AG10803 (cell line): ENCODE results near the gene STK38L.
A peak's percentile ranks its signal among the peaks of the same experiment; 100 is the strongest.

Source experiments
- DNase-seq: peaks from one replicate; pipeline ENCODE4 v3.0.0; 2010; ENCODE audit warnings: low read depth
- H3K4me3 ChIP-seq: 2 replicates; pipeline ENCODE4 v1.5.1; 2011; ENCODE audit warnings: mild to moderate bottlenecking, low read length, control low read depth
- TF ChIP-seq, protein P1 (sequence below): conservative IDR thresholded peaks from 2 replicates; pipeline ENCODE4 v1.5.1; 2011; ENCODE audit warnings: mild to moderate bottlenecking, low read length, control low read depth, inconsistent platforms

The STK38L gene

GRCh38 chr12:27207615-27208413 is 36.3 kb upstream of the STK38L start:
- TF ChIP-seq, protein P1, sequence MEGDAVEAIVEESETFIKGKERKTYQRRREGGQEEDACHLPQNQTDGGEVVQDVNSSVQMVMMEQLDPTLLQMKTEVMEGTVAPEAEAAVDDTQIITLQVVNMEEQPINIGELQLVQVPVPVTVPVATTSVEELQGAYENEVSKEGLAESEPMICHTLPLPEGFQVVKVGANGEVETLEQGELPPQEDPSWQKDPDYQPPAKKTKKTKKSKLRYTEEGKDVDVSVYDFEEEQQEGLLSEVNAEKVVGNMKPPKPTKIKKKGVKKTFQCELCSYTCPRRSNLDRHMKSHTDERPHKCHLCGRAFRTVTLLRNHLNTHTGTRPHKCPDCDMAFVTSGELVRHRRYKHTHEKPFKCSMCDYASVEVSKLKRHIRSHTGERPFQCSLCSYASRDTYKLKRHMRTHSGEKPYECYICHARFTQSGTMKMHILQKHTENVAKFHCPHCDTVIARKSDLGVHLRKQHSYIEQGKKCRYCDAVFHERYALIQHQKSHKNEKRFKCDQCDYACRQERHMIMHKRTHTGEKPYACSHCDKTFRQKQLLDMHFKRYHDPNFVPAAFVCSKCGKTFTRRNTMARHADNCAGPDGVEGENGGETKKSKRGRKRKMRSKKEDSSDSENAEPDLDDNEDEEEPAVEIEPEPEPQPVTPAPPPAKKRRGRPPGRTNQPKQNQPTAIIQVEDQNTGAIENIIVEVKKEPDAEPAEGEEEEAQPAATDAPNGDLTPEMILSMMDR = no peak
- no peak overlapping the region for H3K4me3 ChIP-seq
- DNase-seq = peak; percentile 41

DNA sequence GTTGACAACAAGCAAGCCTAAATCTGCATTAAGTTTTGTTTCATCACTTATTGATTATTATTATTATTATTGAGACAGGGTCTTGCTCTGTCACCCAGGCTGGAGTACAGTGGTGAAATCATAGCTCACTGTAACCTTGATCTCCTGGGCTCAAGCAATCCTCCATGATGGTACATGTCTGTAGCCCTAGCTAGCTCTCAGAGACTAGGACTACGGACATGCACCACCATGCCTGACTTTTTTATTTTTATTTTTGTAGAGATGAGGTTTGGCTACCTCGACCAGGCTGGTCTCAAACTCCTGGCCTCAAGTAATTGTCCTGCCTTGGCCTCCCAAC is 35.7 kb upstream of the STK38L start:
- H3K4me3 ChIP-seq = no peak overlapping the region
- DNase-seq = no peak
- TF ChIP-seq, protein P1 = no peak

- H3K4me3 ChIP-seq = no peak overlapping the region
- TF ChIP-seq, protein P1 = no peak
- no peak for DNase-seq
Measured at GRCh38 chr12:27209257-27209910, 34.7 kb upstream of the STK38L start.

DNA sequence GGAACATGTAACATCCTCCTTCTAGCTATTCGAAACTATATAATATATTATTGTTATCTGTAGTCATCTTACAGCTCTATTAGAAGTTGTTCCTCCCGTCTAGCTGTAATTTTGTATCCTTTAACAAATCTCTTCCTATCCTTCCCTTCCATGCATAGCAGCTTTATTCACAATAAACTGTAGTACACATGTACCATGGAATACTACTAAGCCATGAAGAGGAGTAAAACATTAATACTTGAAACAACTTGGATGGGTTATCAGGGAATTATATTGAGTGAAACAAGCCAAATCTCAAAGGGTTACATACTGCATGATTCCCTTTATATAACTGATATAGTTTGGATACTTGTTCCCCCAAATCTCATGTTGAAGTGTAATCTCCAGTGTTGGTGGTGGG is 33.9 kb upstream of the STK38L start:
- no peak overlapping the region for H3K4me3 ChIP-seq
- no peak for DNase-seq
- TF ChIP-seq, protein P1 = no peak

DNA sequence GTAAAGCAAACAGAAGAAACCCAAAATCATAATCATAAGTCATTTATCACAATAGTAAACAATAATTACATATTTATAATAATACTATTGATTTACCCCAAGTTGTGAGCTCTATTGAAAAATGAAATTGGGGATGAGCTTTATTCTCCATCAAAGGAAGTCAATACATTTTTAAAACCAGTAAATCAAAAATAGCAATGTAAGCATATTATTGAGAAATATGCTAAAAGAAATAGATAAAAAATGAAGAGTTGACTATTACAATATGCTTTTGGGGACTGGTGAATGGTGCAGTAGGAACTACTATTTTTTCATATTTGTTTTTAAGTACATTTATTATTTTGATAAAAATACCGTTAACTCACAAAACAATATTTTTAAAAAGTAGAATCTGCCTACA is 31.2 kb upstream of the STK38L start:
- TF ChIP-seq, protein P1 = no peak
- H3K4me3 ChIP-seq = no peak overlapping the region
- no peak for DNase-seq

- TF ChIP-seq, protein P1 = no peak
- no peak for DNase-seq
- no peak overlapping the region for H3K4me3 ChIP-seq
Measured at GRCh38 chr12:27213304-27213703, 30.8 kb upstream of the STK38L start.
